Hindlimb muscle (tissue), 1 donor: ENCODE measurements around the gene PIH1D1. TPM values are rescaled to one million over a fixed set of nuclear protein-coding genes. Genes with fewer than 3 reads are reported as not detected.

Experiments
- DNase-seq: peaks from one replicate; pipeline ENCODE4 v3.0.0-alpha.2; 2013
- polyA plus RNA-seq: library from polyadenylated mRNA; unstranded; fragments of 120-200 nt; gene quantifications from one replicate; pipeline ENCODE4 v1.2.1, GENCODE V29; 2013; ENCODE audit not compliant: insufficient read length

Gene PIH1D1
- polyA plus RNA-seq, 1 donor: 43.8 TPM

- DNase-seq: no peak
These were observed 32.4 kb downstream of the PIH1D1 start for GRCh38 chr19:49419173-49419572.

GRCh38 chr19:49418511-49418910, 33.1 kb downstream of the PIH1D1 start:
- no peak for DNase-seq

GRCh38 chr19:49417088-49417487, 34.5 kb downstream of the PIH1D1 start:
- no peak for DNase-seq

GRCh38 chr19:49415810-49416200, 35.8 kb downstream of the PIH1D1 start:
- no peak for DNase-seq

- no peak for DNase-seq
These were observed 36.4 kb downstream of the PIH1D1 start for GRCh38 chr19:49415102-49415809.

GRCh38 chr19:49414256-49414655, 37.4 kb downstream of the PIH1D1 start:
- DNase-seq: no peak

- DNase-seq: peak; percentile 60
These were observed 38.3 kb downstream of the PIH1D1 start for GRCh38 chr19:49413348-49413747.

GRCh38 chr19:49411681-49412326, 39.8 kb downstream of the PIH1D1 start:
- DNase-seq: no peak

GRCh38 chr19:49409441-49410029, 42.1 kb downstream of the PIH1D1 start:
- DNase-seq: no peak

GRCh38 chr19:49408816-49409440, 42.7 kb downstream of the PIH1D1 start:
- no peak for DNase-seq

GRCh38 chr19:49407482-49408015, 44.1 kb downstream of the PIH1D1 start:
- DNase-seq: no peak

GRCh38 chr19:49407079-49407478, 44.5 kb downstream of the PIH1D1 start:
- no peak for DNase-seq

GRCh38 chr19:49403404-49404187, 48.0 kb downstream of the PIH1D1 start:
- DNase-seq: no peak

GRCh38 chr19:49400029-49400428, 51.6 kb downstream of the PIH1D1 start:
- DNase-seq: no peak

- no peak for DNase-seq
These were observed 52.7 kb downstream of the PIH1D1 start for GRCh38 chr19:49398931-49399330.

- DNase-seq: no peak
These were observed 53.5 kb downstream of the PIH1D1 start for GRCh38 chr19:49398001-49398615.

- no peak for DNase-seq
These were observed 54.7 kb downstream of the PIH1D1 start for GRCh38 chr19:49396738-49397505.
